Coronary artery (tissue), 2 donors: Measurements from ENCODE around the gene MRPL50.

Source experiments
- DNase-seq: peaks from one replicate; pipeline ENCODE4 v3.0.0-alpha.2; 2017; ENCODE audit warnings: low spot score
- H3K27ac ChIP-seq, 2 donors: fragments of 200-600 bp; sonication (generic); one replicate each; pipeline ENCODE4 v1.5.1; 2016 to 2019
- H3K4me3 ChIP-seq: fragments of 200-600 bp; sonication (generic); 2 replicates; pipeline ENCODE4 v1.5.1; 2016; ENCODE audit warnings: mild to moderate bottlenecking, moderate library complexity
- TF ChIP-seq, protein P1 (sequence below): fragments of 200-600 bp; sonication (generic); IDR thresholded peaks from one replicate; pipeline ENCODE4 v1.5.1; 2019; ENCODE audit warnings: antibody characterized with exemption

The MRPL50 gene

DNA sequence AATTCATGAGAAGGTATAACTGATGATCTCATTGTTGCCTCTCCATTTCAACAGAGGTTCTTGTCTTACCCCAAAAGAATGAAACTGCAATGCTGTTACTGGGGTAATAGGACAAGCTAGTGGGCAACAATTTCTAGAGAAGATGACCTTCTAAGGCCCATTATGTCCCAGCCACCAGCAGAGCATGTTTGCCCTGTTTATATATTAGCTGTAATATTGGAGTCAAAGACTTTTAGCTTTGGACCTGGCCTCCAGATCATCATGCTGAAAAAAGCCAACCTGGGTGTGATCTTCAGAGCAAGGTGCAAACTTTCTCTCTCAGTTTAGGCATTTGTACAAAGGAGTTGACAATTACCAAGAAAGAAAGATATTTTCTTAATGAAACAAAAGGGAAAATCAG is 33.8 kb upstream of the MRPL50 start:
- H3K27ac ChIP-seq, result no peak overlapping the region
- H3K4me3 ChIP-seq, result no peak overlapping the region
- TF ChIP-seq, protein P1, sequence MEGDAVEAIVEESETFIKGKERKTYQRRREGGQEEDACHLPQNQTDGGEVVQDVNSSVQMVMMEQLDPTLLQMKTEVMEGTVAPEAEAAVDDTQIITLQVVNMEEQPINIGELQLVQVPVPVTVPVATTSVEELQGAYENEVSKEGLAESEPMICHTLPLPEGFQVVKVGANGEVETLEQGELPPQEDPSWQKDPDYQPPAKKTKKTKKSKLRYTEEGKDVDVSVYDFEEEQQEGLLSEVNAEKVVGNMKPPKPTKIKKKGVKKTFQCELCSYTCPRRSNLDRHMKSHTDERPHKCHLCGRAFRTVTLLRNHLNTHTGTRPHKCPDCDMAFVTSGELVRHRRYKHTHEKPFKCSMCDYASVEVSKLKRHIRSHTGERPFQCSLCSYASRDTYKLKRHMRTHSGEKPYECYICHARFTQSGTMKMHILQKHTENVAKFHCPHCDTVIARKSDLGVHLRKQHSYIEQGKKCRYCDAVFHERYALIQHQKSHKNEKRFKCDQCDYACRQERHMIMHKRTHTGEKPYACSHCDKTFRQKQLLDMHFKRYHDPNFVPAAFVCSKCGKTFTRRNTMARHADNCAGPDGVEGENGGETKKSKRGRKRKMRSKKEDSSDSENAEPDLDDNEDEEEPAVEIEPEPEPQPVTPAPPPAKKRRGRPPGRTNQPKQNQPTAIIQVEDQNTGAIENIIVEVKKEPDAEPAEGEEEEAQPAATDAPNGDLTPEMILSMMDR, result no peak
- no peak for DNase-seq

DNA sequence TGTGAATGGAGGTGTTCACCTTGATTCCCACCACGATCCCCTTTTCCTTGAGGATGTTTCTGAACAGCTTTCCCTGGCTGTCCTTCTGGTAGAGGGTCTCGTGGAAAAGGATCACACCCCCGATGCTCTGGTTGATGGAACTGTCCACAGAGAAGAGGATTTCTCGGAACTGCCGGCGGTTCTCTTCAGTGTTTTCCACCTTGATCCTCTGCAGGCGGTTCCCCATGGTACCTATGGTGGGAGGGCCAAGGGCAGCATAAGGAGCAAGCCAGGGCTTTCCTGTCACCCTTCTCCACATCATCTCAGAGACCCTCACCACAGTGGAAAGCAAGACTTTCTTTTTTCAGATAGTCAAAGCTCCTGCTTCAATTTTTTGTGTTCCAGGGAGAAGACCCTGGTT is 31.3 kb upstream of the MRPL50 start:
- DNase-seq, result no peak
- H3K27ac ChIP-seq, result no peak overlapping the region
- TF ChIP-seq, protein P1, result no peak
- H3K4me3 ChIP-seq, result no peak overlapping the region

DNA sequence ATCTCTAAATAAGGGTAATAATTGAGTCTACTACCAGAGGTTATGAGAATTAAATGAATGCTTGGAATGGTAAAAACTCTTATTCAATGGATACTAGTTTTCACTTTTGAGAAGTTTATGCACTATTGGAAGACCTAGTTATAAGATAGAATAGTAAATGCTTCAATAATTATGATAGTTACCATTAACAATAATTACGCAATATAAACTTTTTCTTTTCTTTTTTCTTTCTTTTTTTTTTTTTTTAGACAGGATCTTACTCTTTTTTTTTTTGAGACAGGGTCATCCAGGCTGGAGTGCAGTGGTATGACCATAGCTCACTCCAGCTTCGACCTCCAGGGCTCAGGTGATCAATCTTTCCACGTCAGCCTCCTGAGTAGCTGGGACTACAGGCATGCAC is 30.5 kb upstream of the MRPL50 start:
- no peak overlapping the region for H3K27ac ChIP-seq
- DNase-seq, result no peak
- TF ChIP-seq, protein P1, result no peak
- H3K4me3 ChIP-seq, result no peak overlapping the region

DNA sequence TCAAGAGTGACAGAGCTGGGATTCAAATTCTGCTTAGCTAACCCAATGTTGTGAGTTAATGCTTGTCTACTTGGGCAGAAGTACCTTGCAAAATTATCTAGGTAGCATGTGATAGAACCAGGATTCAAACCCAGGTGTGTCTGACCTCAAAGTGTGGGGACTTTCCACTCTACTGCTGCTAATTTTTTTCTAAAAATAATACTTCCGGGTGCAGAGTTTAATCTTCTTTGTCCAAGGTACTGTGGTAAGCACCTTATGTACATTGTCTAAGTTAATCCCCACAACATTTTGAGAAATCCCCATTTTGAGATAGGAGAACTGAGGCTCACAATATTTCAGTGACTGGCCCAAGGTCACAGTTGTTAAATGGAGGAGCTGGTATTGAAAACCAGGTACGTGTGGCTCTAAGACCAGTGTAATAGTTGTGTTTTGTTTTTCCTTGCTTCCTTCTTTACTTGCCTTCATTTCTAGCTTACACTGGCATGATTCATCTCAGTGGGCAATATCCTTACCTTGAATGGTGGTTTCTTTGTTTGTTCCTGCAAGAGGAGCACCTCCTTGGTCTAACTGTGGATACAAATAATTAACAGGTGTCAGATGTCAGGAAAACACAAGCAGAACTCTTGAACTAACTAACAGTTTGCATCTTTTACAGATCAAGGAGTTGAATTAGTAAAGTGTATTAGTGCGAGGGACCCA is 29.7 kb upstream of the MRPL50 start:
- Histone ChIP-seq H3K27ac (no peak overlapping the region), H3K4me3 (no peak overlapping the region)
- no peak for DNase-seq
- TF ChIP-seq, protein P1, result no peak

DNA sequence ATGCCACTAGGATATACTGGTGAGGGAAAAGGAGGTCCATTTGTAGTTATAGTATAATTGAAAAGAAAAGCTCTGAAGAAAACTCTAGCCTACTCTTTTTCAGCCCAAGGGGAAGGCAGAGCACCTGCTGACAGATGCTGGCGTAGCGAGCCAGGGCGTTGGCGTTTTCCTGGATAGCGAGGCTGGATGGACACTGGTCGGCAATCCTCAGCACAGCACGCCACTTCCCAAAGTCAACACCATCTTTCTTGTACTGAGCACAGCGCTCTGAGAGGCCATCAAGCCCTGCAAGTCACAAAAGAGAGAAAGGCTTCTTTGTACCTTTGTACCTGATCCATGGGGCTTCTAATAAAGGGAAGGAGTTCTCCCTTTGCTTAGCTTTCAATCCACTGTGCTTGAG is 28.9 kb upstream of the MRPL50 start:
- TF ChIP-seq, protein P1, result no peak
- Histone ChIP-seq H3K27ac (no peak overlapping the region), H3K4me3 (no peak overlapping the region)
- no peak for DNase-seq

DNA sequence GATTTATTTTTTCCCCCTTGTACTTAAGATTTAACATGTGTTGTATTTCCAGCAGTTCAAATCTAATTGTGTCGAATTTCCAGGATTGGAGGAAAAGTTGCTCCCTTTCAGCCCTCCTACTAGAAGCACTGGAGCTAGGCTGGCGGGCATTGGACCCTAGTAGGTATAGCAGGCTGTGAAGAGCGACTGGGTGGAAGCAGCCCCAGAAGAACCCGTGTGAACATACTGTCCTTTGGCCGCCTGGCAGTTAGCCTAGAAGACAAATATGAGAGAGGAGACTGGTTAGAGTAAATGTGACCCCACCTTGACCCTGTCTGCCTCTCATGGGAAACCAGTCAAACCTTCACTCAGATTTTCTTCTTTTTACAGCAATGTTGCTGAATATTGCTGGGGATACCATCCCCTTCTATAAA is 23.2 kb upstream of the MRPL50 start:
- no peak overlapping the region for H3K27ac ChIP-seq
- TF ChIP-seq, protein P1, result no peak
- H3K4me3 ChIP-seq, result no peak overlapping the region
- DNase-seq, result no peak

DNA sequence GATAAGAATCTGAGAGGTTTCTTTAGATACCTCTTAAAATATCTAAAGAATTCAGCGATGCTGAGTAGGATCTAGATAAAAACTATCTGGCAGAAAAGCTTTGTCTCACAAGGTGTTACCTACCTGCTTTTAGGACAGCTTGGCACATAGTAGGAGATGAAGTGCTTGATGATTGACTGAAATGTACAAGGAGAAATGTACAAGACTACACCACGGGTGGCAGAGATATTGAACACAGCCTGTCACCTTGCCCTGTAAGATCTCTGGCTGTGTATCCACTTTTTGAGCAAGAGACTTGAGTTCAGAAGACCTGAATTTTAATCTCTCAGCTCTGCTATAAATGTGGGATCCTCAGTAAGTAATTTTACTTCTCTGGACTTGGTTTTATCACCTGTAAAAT is 21.4 kb upstream of the MRPL50 start:
- Histone ChIP-seq H3K27ac (no peak overlapping the region), H3K4me3 (no peak overlapping the region)
- DNase-seq, result no peak
- TF ChIP-seq, protein P1, result no peak
